HCT116 (cell line): ENCODE data around the gene TMEM94. TPM values are rescaled to one million over a fixed set of nuclear protein-coding genes. Genes with fewer than 3 reads are reported as not detected.
A peak's percentile ranks its signal among the peaks of the same experiment; 100 is the strongest.

ENCODE experiments used
- ATAC-seq: fragments of 200-7000 bp; cut with Tn5 transposase; 2 replicates; pipeline ENCODE4 v1.9.1; 2020; ENCODE audit warnings: mild to moderate bottlenecking, moderate library complexity
- BruUV-seq: library from RNA; stranded (reverse); fragments of 400-500 nt; replicated peaks from 2 replicates; lab custom pipeline; 2021; lab: Mats Ljungman, UMichigan
- CTCF ChIA-PET: fragments of 300-600 bp; sonication (Branson Sonifier 250); formaldehyde crosslinking; loops from one replicate; lab custom pipeline; 2021; ENCODE audit warnings: antibody characterized with exemption; lab: Charles Lee
- POLR2A ChIA-PET: fragments of 300-600, 350-600 bp; sonication (Branson Sonifier 250); formaldehyde crosslinking; loops from one replicate; lab custom pipeline; 2021; ENCODE audit warnings: antibody characterized with exemption; lab: Charles Lee
- RAD21 ChIA-PET, 2 experiments: fragments of 300-600 bp; sonication (Branson Sonifier 250); formaldehyde crosslinking; loops; one replicate each; lab custom pipeline; 2023; ENCODE audit warnings: low total read pairs in 2 of 2; ENCODE audit not compliant: uncharacterized antibody in 2 of 2, unreplicated experiment in 2 of 2, low non-redundant PET in 1 of 2; lab: Charles Lee
- DNase-seq: peaks from one replicate; pipeline ENCODE4 v3.0.0-alpha.2; 2010; ENCODE audit warnings: low read depth, low spot score
- H2AFZ ChIP-seq: fragments of 200-600 bp; shearing (Covaris generic), sonication (generic); 2 replicates; pipeline ENCODE4 v1.6.1; 2017; ENCODE audit warnings: low read depth, mixed run types, mixed read lengths, antibody characterized with exemption, low read length; ENCODE audit not compliant: poor library complexity, severe bottlenecking
- H3K27ac ChIP-seq: 2 replicates; pipeline ENCODE4 v1.5.1; 2012; ENCODE audit warnings: low read depth, low read length
- H3K27me3 ChIP-seq: fragments of 200-600 bp; sonication (generic); 2 replicates; pipeline ENCODE4 v1.6.1; 2016; ENCODE audit warnings: mixed run types, low read length, mixed read lengths; ENCODE audit not compliant: insufficient read depth
- H3K36me3 ChIP-seq, 2 experiments: fragments of 200-500 bp in 1 of 2; fragments of 200-600 bp in 1 of 2; sonication (Bioruptor generic) in 1 of 2; sonication (generic) in 1 of 2; 2 replicates each; pipeline versions ENCODE4 v1.5.1 to v1.6.1; 2014 to 2016; ENCODE audit warnings: low read length in 2 of 2, inconsistent platforms in 1 of 2, mixed read lengths in 1 of 2, mixed run types in 1 of 2; ENCODE audit not compliant: insufficient read depth in 2 of 2, control insufficient read depth in 1 of 2
- H3K4me1 ChIP-seq, 2 experiments: fragments of 200-600 bp in 1 of 2; sonication (generic) in 1 of 2; 2 replicates each; pipeline versions ENCODE4 v1.5.1 to v1.6.1; 2012 to 2017; ENCODE audit warnings: low read length in 2 of 2, inconsistent platforms in 1 of 2, mild to moderate bottlenecking in 1 of 2, mixed read lengths in 1 of 2, mixed run types in 1 of 2, moderate library complexity in 1 of 2; ENCODE audit not compliant: insufficient read depth in 2 of 2, control insufficient read depth in 1 of 2
- H3K4me2 ChIP-seq: fragments of 200-600 bp; sonication (generic); 2 replicates; pipeline ENCODE4 v1.6.1; 2017; ENCODE audit warnings: mixed run types, low read length, mixed read lengths
- H3K4me3 ChIP-seq, 2 experiments: fragments of 200-600 bp in 1 of 2; sonication (generic) in 1 of 2; replicated peaks in 1 of 2; 2 replicates each; pipeline ENCODE4 v1.5.1; 2011 to 2016; ENCODE audit warnings: low read length in 2 of 2, control low read depth in 1 of 2, low read depth in 1 of 2, mild to moderate bottlenecking in 1 of 2, mixed read lengths in 1 of 2, mixed run types in 1 of 2
- H3K79me2 ChIP-seq: fragments of 200-600 bp; sonication (generic); 2 replicates; pipeline ENCODE4 v1.6.1; 2017; ENCODE audit warnings: mild to moderate bottlenecking, mixed run types, low read length, moderate library complexity, mixed read lengths; ENCODE audit not compliant: insufficient read depth
- H3K9ac ChIP-seq: fragments of 200-600 bp; sonication (generic); 2 replicates; pipeline ENCODE4 v1.6.1; 2016; ENCODE audit warnings: low read length, mixed read lengths
- H3K9me2 ChIP-seq: fragments of 200-600 bp; sonication (generic), shearing (Covaris generic); 2 replicates; pipeline ENCODE4 v1.6.1; 2017; ENCODE audit warnings: mixed run types, mild to moderate bottlenecking, moderate library complexity; ENCODE audit not compliant: insufficient read depth
- H3K9me3 ChIP-seq, 2 experiments: fragments of 200-500 bp in 1 of 2; fragments of 200-600 bp in 1 of 2; sonication (Bioruptor generic) in 1 of 2; sonication (generic) in 1 of 2; 2 replicates each; pipeline ENCODE4 v1.6.1; 2014 to 2017; ENCODE audit warnings: low read length in 2 of 2, mixed read lengths in 2 of 2, inconsistent platforms in 1 of 2, low read depth in 1 of 2, mild to moderate bottlenecking in 1 of 2, mixed run types in 1 of 2, moderate library complexity in 1 of 2; ENCODE audit not compliant: control insufficient read depth in 1 of 2, insufficient read depth in 1 of 2
- H4K20me1 ChIP-seq: fragments of 200-600 bp; sonication (generic), shearing (Covaris generic); 2 replicates; pipeline ENCODE4 v1.6.1; 2017; ENCODE audit warnings: mixed run types, mild to moderate bottlenecking, moderate library complexity; ENCODE audit not compliant: insufficient read depth
- ATF3 ChIP-seq: IDR thresholded peaks from 2 replicates; pipeline ENCODE4 v1.6.1; 2012
- CEBPB ChIP-seq: IDR thresholded peaks from 2 replicates; pipeline ENCODE4 v1.6.1; 2012; ENCODE audit warnings: low read depth
- EGR1 ChIP-seq: IDR thresholded peaks from 2 replicates; pipeline ENCODE4 v1.6.1; 2012; ENCODE audit warnings: low read depth
- ELF1 ChIP-seq: IDR thresholded peaks from 2 replicates; pipeline ENCODE4 v1.6.1; 2012; ENCODE audit warnings: low read depth, borderline replicate concordance
- EZH2 ChIP-seq: fragments of 200-600 bp; sonication (generic); IDR thresholded peaks from 2 replicates; pipeline ENCODE4 v1.6.1; 2017; ENCODE audit warnings: antibody characterized with exemption, mixed run types
- FOSL1 ChIP-seq: IDR thresholded peaks from 2 replicates; pipeline ENCODE4 v1.6.1; 2012; ENCODE audit warnings: low read depth
- JUND ChIP-seq: IDR thresholded peaks from 2 replicates; pipeline ENCODE4 v1.6.1; 2012
- MAX ChIP-seq: IDR thresholded peaks from 2 replicates; pipeline ENCODE4 v1.6.1; 2012
- POLR2A ChIP-seq: IDR thresholded peaks from 2 replicates; pipeline ENCODE4 v1.7.0; 2011; ENCODE audit warnings: borderline replicate concordance; ENCODE audit not compliant: insufficient read depth, insufficient read length; ENCODE audit errors: extremely low read depth
- POLR2AphosphoS5 ChIP-seq: IDR thresholded peaks from 2 replicates; pipeline ENCODE4 v1.6.1; 2011; ENCODE audit warnings: mild to moderate bottlenecking, low read depth, low read length, moderate library complexity
- REST ChIP-seq: IDR thresholded peaks from 2 replicates; pipeline ENCODE4 v1.6.1; 2012; ENCODE audit warnings: low read depth
- SIN3A ChIP-seq: IDR thresholded peaks from 2 replicates; pipeline ENCODE4 v1.6.1; 2012; ENCODE audit warnings: low read depth
- SRF ChIP-seq: IDR thresholded peaks from 2 replicates; pipeline ENCODE4 v1.6.1; 2012; ENCODE audit warnings: low read depth
- TCF7L2 ChIP-seq: IDR thresholded peaks from 2 replicates; pipeline ENCODE4 v1.7.0; 2011; ENCODE audit warnings: borderline replicate concordance, inconsistent platforms; ENCODE audit not compliant: insufficient read depth, insufficient read length; ENCODE audit errors: extremely low read depth
- ZBTB33 ChIP-seq: IDR thresholded peaks from 2 replicates; pipeline ENCODE4 v1.6.1; 2011; ENCODE audit warnings: mild to moderate bottlenecking, low read length, moderate library complexity; ENCODE audit not compliant: insufficient replicate concordance; ENCODE audit errors: extremely low read depth
- intact Hi-C: fragments of 100-400 bp; cut with micrococcal nuclease; formaldehyde crosslinking; loops from 2 replicates; pipeline ENCODE4 v1.10.0; 2022
- total RNA-seq: library from RNA; stranded (reverse); gene quantifications from one replicate; pipeline ENCODE4 v1.2.1, GENCODE V29; 2021; ENCODE audit not compliant: unreplicated experiment

TMEM94 gene
- total RNA-seq, 1 experiment from 2014 or later, result 75.4 TPM

GRCh38 chr17:75511270-75511609, 54.8 kb downstream of the TMEM94 start:
- no peak for TF ChIP-seq POLR2AphosphoS5
- TF ChIP-seq SRF, result no peak
- no peak for TF ChIP-seq FOSL1
- TF ChIP-seq CEBPB, result no peak
- TF ChIP-seq ATF3, result no peak
- no peak for TF ChIP-seq MAX
- TF ChIP-seq POLR2A, result no peak
- TF ChIP-seq ZBTB33, result no peak
- no peak for TF ChIP-seq REST
- TF ChIP-seq TCF7L2, result no peak
- no peak for TF ChIP-seq EGR1
- no peak for TF ChIP-seq EZH2
- TF ChIP-seq JUND, result no peak
- no peak for TF ChIP-seq ELF1
- no peak for TF ChIP-seq SIN3A
- H3K27ac ChIP-seq, result peak overlapping the region; percentile 35; the same call in 1 of the 2 replicates
- no TSS peak for BruUV-seq
- ChIA-PET POLR2A (interaction anchor here (0.6 kb wide), 1 partner anchor 8 kb away, joined by 3 read pairs; no protein-coding TSS in a partner anchor), CTCF (interaction anchor here (1.3 kb wide), 1 partner anchor 90 kb away, joined by 3 read pairs; no protein-coding TSS in a partner anchor), RAD21 (no interaction called here)
- H3K9me3 ChIP-seq, result no peaks in the 10 kb centered on the region
- H3K4me2 ChIP-seq, result no peak overlapping the region
- H3K27me3 ChIP-seq, result no peaks in the 10 kb centered on the region
- intact Hi-C loops, result loop anchor here (10.0 kb wide), 1 partner anchor 234 kb away; no protein-coding TSS in a partner anchor
- DNase-seq (no peak), ATAC-seq (no peak)
- H3K9me2 ChIP-seq, result no peaks in the 10 kb centered on the region
- H2AFZ ChIP-seq, result no peak overlapping the region
- no peaks in the 10 kb centered on the region; the same call in 1 of the 2 replicates for H4K20me1 ChIP-seq
- H3K4me3 ChIP-seq, result no peak overlapping the region
- H3K79me2 ChIP-seq, result peaks cover 51% of the 10 kb centered on the region
- peaks cover 21 to 56% of the 10 kb centered on the region in 2 experiments for H3K4me1 ChIP-seq
- H3K36me3 ChIP-seq, result peaks cover 9 to 32% of the 10 kb centered on the region in 2 experiments; a peak in 2 of 4 replicates
- no peak overlapping the region for H3K9ac ChIP-seq
